T-cell (primary cell): ENCODE results near the gene EID3. TPM values are rescaled to one million over a fixed set of nuclear protein-coding genes. Genes with fewer than 3 reads are reported as not detected.

Experiments used
- ATAC-seq, 4 experiments: fragments of 200-7000 bp in 3 of 4; fragments of 150-1000 bp in 1 of 4; cut with Tn5 transposase; replicated peaks in 1 of 4; 1 replicate in 3 of 4; 2 replicates in 1 of 4; pipeline ENCODE4 v1.10.0; 2021; ENCODE audit warnings: moderate library complexity in 3 of 4, mild to moderate bottlenecking in 2 of 4, moderate number of reproducible peaks in 1 of 4
- CTCF ChIA-PET, 2 donors: fragments of 300-600 bp; sonication (Branson Sonifier 250); formaldehyde crosslinking; loops; one replicate each; lab custom pipeline; 2022; ENCODE audit warnings: antibody characterized with exemption in 2 of 2; lab: Charles Lee
- POLR2A ChIA-PET, 2 donors: fragments of 300-600 bp; sonication (Branson Sonifier 250); formaldehyde crosslinking; loops; one replicate each; lab custom pipeline; 2022; ENCODE audit warnings: antibody characterized with exemption in 2 of 2; lab: Charles Lee
- DNase-seq, 35 experiments: peaks; one replicate each; pipeline versions ENCODE4 v3.0.0 to v3.0.0-alpha.2; 2013 to 2023
- H3K27ac ChIP-seq: one replicate; pipeline ENCODE4 v1.5.1; 2013; ENCODE audit warnings: low read length
- H3K27me3 ChIP-seq, 2 experiments: replicated peaks in 1 of 2; 1 replicate in 1 of 2; 2 replicates in 1 of 2; pipeline versions ENCODE4 v1.6.1 to v1.7.0; 2013; ENCODE audit warnings: low read length in 1 of 2, mixed read lengths in 1 of 2; ENCODE audit not compliant: control insufficient read depth in 2 of 2, insufficient read depth in 2 of 2; ENCODE audit errors: extremely low read depth in 1 of 2
- H3K36me3 ChIP-seq, 2 donors: 1 replicate in 1 of 2; 2 replicates in 1 of 2; pipeline versions ENCODE4 v1.6.1 to v1.7.0; 2013; ENCODE audit warnings: low read length in 1 of 2; ENCODE audit not compliant: control insufficient read depth in 2 of 2, insufficient read depth in 1 of 2; ENCODE audit errors: extremely low read depth in 1 of 2
- H3K4me1 ChIP-seq, 2 experiments: 1 replicate in 1 of 2; 2 replicates in 1 of 2; pipeline versions ENCODE4 v1.6.1 to v1.7.0; 2013; ENCODE audit warnings: low read length in 2 of 2, mixed read lengths in 1 of 2; ENCODE audit not compliant: insufficient read depth in 2 of 2, control insufficient read depth in 1 of 2; ENCODE audit errors: extremely low read depth in 1 of 2
- H3K4me3 ChIP-seq, 2 donors: 1 replicate in 1 of 2; 2 replicates in 1 of 2; pipeline versions ENCODE4 v1.5.1 to v1.7.0; 2013; ENCODE audit warnings: mild to moderate bottlenecking in 2 of 2, low read length in 1 of 2, moderate library complexity in 1 of 2; ENCODE audit not compliant: control insufficient read depth in 1 of 2; ENCODE audit errors: extremely low read depth in 1 of 2
- H3K9me3 ChIP-seq: 2 replicates; pipeline ENCODE4 v1.7.0; 2013
- H3K27ac Mint-ChIP-seq, 2 donors: one replicate each; pipeline ENCODE4 v1.8.0; 2020 to 2021; ENCODE audit warnings: mild to moderate bottlenecking in 2 of 2, mixed read lengths in 2 of 2
- H3K27me3 Mint-ChIP-seq, 2 donors: one replicate each; pipeline ENCODE4 v1.8.0; 2021 to 2022; ENCODE audit warnings: mixed read lengths in 2 of 2
- H3K36me3 Mint-ChIP-seq: one replicate; pipeline ENCODE4 v1.8.0; 2021; ENCODE audit warnings: mixed read lengths
- H3K4me1 Mint-ChIP-seq, 3 donors: one replicate each; pipeline ENCODE4 v1.8.0; 2020 to 2022; ENCODE audit warnings: mixed read lengths in 3 of 3, mild to moderate bottlenecking in 1 of 3
- H3K4me3 Mint-ChIP-seq, 3 donors: one replicate each; pipeline ENCODE4 v1.8.0; 2020 to 2022; ENCODE audit warnings: mild to moderate bottlenecking in 3 of 3, mixed read lengths in 3 of 3, moderate library complexity in 3 of 3
- H3K9me3 Mint-ChIP-seq, 3 donors: one replicate each; pipeline ENCODE4 v1.8.0; 2020 to 2022; ENCODE audit warnings: mixed read lengths in 3 of 3
- WGBS: methylation state at CpG from one replicate; pipeline ENCODE4 v1.1.5; 2013; ENCODE audit warnings: missing lambda C conversion rate; ENCODE audit not compliant: insufficient coverage; 5-methylcytosine and 5-hydroxymethylcytosine counted together
- total RNA-seq, 35 experiments: library from RNA in 6 of 35; stranded (reverse) in 6 of 35; fragments of 120-200 nt in 1 of 35; gene quantifications; one replicate each; pipeline versions ENCODE4 v1.2.1 to v1.2.4 and lab custom pipeline; 2013 to 2026

EID3 gene
- total RNA-seq, 5 donors from 2014 or later (not counting 1 experiment from before 2014, with no cell fraction given): 5.6 to 13.0 (median 6.0) TPM

DNA sequence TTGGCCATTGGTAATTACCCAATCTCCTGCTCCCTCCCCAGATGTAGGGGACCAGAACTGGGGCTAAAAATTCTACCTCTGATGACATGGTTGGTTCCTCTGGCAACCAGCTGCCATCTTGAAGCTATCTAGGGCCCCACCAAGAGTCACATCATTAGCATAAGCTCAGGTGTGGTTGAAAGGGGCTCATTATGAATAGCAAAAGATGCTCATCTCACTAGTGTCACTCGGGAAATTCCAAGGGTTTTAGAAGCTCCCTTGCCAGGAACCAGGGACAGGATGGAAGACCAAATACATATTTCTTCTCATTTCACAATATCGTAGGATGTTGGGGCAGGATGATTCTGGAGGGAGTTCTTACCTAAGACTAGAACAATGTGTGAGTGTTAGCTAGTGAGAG is 38.6 kb downstream of the EID3 start:
- Histone ChIP-seq H3K9me3 (no peaks in the 10 kb centered on the region), H3K36me3 (peaks cover 12 to 50% of the 10 kb centered on the region in 2 donors), H3K4me1 (no peaks in the 10 kb centered on the region), H3K4me3 (no peak overlapping the region), H3K27me3 (no peaks in the 10 kb centered on the region), H3K27ac (no peak overlapping the region)
- CTCF ChIA-PET: interaction anchor here (0.7 to 2.8 kb wide), 2 partner anchors 17 to 602 kb away, joined by 3 to 8 read pairs; no protein-coding TSS in a partner anchor
- no peaks in the 10 kb centered on the region for H3K27me3 Mint-ChIP-seq
- H3K27ac Mint-ChIP-seq: no peak overlapping the region
- no CpG with 5 or more reads among the region's 2 CpGs for WGBS
- no peak overlapping the region for H3K4me3 Mint-ChIP-seq
- DNase-seq (no peak), ATAC-seq (no peak)
- no peaks in the 10 kb centered on the region for H3K4me1 Mint-ChIP-seq
- H3K9me3 Mint-ChIP-seq: no peaks in the 10 kb centered on the region
- H3K36me3 Mint-ChIP-seq: peaks cover 45% of the 10 kb centered on the region
- POLR2A ChIA-PET: interaction anchor here in 1 of 2 donors (0.6 kb wide), 1 partner anchor 130 kb away, joined by 5 read pairs; no protein-coding TSS in a partner anchor

GRCh38 chr12:104342635-104343249 is 39.2 kb downstream of the EID3 start:
- no peaks in the 10 kb centered on the region for H3K9me3 Mint-ChIP-seq
- no peak overlapping the region for H3K4me3 Mint-ChIP-seq
- no peaks in the 10 kb centered on the region for H3K27me3 Mint-ChIP-seq
- peaks cover 12 to 50% of the 10 kb centered on the region in 2 donors for H3K36me3 ChIP-seq
- DNase-seq (no peak), ATAC-seq (no peak)
- CTCF ChIA-PET: no interaction called here
- no peak overlapping the region for H3K27ac Mint-ChIP-seq
- POLR2A ChIA-PET: interaction anchor here in 1 of 2 donors (0.6 kb wide), 1 partner anchor 131 kb away, joined by 5 read pairs; no protein-coding TSS in a partner anchor
- peaks cover 51% of the 10 kb centered on the region for H3K36me3 Mint-ChIP-seq
- H3K4me1 Mint-ChIP-seq: no peaks in the 10 kb centered on the region
- H3K27ac ChIP-seq: no peak overlapping the region
- no peaks in the 10 kb centered on the region for H3K9me3 ChIP-seq
- 95% methylated on average over 11 of the region's 12 CpGs for WGBS
- H3K27me3 ChIP-seq: no peaks in the 10 kb centered on the region
- H3K4me1 ChIP-seq: no peaks in the 10 kb centered on the region
- no peak overlapping the region for H3K4me3 ChIP-seq

GRCh38 chr12:104344682-104345081 is 41.1 kb downstream of the EID3 start:
- DNase-seq (no peak), ATAC-seq (no peak)
- Mint-ChIP-seq H3K9me3 (no peaks in the 10 kb centered on the region), H3K27ac (no peak overlapping the region), H3K4me1 (no peaks in the 10 kb centered on the region), H3K4me3 (no peak overlapping the region), H3K27me3 (no peaks in the 10 kb centered on the region), H3K36me3 (peaks cover 58% of the 10 kb centered on the region)
- H3K4me1 ChIP-seq: no peaks in the 10 kb centered on the region
- H3K27ac ChIP-seq: no peak overlapping the region
- ChIA-PET CTCF (no interaction called here), POLR2A (interaction anchor here in 1 of 2 donors (0.6 kb wide), 1 partner anchor 69 kb away, joined by 3 read pairs; no protein-coding TSS in a partner anchor)
- no peaks in the 10 kb centered on the region for H3K27me3 ChIP-seq
- no peak overlapping the region for H3K4me3 ChIP-seq
- H3K36me3 ChIP-seq: peaks cover 17 to 58% of the 10 kb centered on the region in 2 donors
- no CpG with 5 or more reads among the region's 2 CpGs for WGBS
- H3K9me3 ChIP-seq: no peaks in the 10 kb centered on the region

DNA sequence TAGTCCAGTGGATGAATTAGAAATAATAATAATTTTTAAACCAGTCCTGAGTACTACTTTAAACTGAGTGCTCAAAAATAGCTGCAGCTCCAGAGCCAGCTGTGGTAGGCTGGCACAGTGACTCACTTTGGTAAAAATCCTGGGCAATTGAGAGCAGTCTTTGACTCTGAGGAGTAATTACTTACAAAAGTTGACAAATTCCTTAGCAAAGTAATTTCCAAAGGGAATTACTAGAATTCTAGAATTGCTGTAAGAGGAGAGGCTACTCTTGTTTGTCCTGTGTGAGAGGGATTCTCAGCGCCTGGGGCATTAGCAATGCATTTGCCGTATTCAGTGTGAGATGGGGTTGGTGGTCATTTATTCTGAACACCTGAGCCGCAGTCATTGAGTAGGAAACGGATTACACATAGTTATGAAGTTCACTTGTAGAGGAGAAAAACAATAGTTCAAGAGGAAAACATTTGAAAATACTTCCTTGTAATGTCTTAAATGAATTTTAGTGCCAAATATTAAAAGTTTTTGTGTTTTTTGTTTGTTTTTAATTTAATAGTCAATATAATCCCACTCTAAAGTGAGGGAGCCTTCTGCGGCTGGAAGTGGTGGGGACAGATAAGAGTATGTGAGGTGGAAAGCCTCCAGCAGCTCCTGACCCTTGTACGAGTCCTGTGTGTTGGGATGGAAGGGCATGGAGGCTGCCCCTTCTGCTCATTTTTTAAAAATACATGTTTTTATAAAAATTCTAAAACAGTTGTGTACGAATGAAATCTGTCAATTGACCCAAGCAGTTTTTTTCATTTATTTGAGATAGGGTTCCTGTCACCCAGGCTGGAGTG is 41.9 kb downstream of the EID3 start:
- Histone ChIP-seq H3K36me3 (peaks cover 14 to 55% of the 10 kb centered on the region in 2 donors), H3K4me3 (no peak overlapping the region), H3K9me3 (no peaks in the 10 kb centered on the region), H3K4me1 (no peaks in the 10 kb centered on the region), H3K27ac (no peak overlapping the region), H3K27me3 (no peaks in the 10 kb centered on the region)
- ATAC-seq (no peak), DNase-seq (no peak)
- POLR2A ChIA-PET: interaction anchor here in 1 of 2 donors (0.5 kb wide), 1 partner anchor 492 kb away, joined by 3 read pairs; no protein-coding TSS in a partner anchor
- no peak overlapping the region for H3K4me3 Mint-ChIP-seq
- H3K36me3 Mint-ChIP-seq: peaks cover 53% of the 10 kb centered on the region
- no peak overlapping the region for H3K27ac Mint-ChIP-seq
- CTCF ChIA-PET: no interaction called here
- H3K27me3 Mint-ChIP-seq: no peaks in the 10 kb centered on the region
- WGBS: 100% methylated on average over 4 of the region's 7 CpGs
- no peaks in the 10 kb centered on the region for H3K9me3 Mint-ChIP-seq
- H3K4me1 Mint-ChIP-seq: no peaks in the 10 kb centered on the region

DNA sequence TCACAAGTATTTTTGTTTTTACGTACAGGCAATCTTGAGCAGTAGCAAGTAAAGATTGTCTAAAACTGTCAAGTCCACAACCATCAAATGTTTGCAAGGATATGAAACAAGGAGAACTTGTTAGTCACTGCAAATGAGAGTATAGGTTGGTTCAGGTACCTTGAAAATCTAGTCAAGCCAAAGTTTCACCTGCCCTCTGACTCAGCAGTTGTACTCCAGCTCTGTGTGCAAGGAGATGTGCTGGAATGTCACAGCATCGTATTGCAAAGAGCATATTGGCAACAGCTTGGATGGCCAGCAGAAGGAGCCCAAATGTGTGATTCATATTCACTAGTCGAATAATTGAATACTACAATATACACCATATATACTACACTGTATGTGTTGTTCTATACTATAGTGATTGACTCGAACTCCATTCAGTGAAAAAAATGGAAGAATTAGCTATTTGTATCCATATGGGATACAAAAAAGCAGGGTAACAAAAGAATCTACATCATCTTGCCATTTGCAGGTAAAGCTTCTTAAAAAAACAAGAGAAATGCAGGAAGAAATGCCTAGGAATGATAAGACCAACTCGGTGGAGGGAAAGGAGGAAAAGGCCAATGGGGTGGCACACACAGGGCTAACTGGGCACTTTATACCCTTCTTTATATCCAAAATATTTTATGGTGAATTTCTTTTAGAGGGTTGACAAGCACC is 44.0 kb downstream of the EID3 start:
- Histone ChIP-seq H3K27ac (no peak overlapping the region), H3K4me3 (no peak overlapping the region), H3K27me3 (no peaks in the 10 kb centered on the region), H3K36me3 (peaks cover 19 to 45% of the 10 kb centered on the region in 2 donors), H3K9me3 (no peaks in the 10 kb centered on the region), H3K4me1 (no peaks in the 10 kb centered on the region)
- H3K9me3 Mint-ChIP-seq: no peaks in the 10 kb centered on the region
- DNase-seq (no peak), ATAC-seq (no peak)
- no peaks in the 10 kb centered on the region for H3K4me1 Mint-ChIP-seq
- H3K27ac Mint-ChIP-seq: no peak overlapping the region
- no CpG with 5 or more reads among the region's 5 CpGs for WGBS
- no peak overlapping the region for H3K4me3 Mint-ChIP-seq
- CTCF ChIA-PET: no interaction called here
- H3K36me3 Mint-ChIP-seq: peaks cover 46% of the 10 kb centered on the region
- H3K27me3 Mint-ChIP-seq: no peaks in the 10 kb centered on the region
- POLR2A ChIA-PET: no interaction called here

DNA sequence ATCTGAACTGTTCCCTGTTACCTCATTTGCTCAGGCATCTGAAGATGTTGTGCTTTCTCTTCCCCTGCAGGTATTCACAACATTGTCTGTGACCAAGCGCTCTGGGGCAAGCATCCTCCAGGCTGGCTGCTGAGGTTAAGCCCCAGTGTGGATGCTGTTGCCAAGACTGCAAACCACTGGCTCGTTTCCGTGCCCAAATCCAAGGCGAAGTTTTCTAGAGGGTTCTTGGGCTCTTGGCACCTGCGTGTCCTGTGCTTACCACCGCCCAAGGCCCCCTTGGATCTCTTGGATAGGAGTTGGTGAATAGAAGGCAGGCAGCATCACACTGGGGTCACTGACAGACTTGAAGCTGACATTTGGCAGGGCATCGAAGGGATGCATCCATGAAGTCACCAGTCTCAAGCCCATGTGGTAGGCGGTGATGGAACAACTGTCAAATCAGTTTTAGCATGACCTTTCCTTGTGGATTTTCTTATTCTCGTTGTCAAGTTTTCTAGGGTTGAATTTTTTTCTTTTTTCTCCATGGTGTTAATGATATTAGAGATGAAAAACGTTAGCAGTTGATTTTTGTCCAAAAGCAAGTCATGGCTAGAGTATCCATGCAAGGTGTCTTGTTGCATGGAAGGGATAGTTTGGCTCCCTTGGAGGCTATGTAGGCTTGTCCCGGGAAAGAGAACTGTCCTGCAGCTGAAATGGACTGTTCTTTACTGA is 44.9 kb downstream of the EID3 start:
- 97% methylated on average over 9 of the region's 11 CpGs for WGBS
- H3K4me1 ChIP-seq: no peaks in the 10 kb centered on the region
- ChIA-PET POLR2A (no interaction called here), CTCF (no interaction called here)
- H3K4me3 Mint-ChIP-seq: no peak overlapping the region
- peaks cover 19 to 41% of the 10 kb centered on the region in 2 donors for H3K36me3 ChIP-seq
- H3K9me3 ChIP-seq: no peaks in the 10 kb centered on the region
- no peak for DNase-seq
- H3K27ac Mint-ChIP-seq: no peak overlapping the region
- no peaks in the 10 kb centered on the region for H3K27me3 Mint-ChIP-seq
- H3K27me3 ChIP-seq: no peaks in the 10 kb centered on the region
- no peak for ATAC-seq
- no peaks in the 10 kb centered on the region for H3K9me3 Mint-ChIP-seq
- H3K4me3 ChIP-seq: no peak overlapping the region
- H3K36me3 Mint-ChIP-seq: peaks cover 41% of the 10 kb centered on the region
- no peaks in the 10 kb centered on the region for H3K4me1 Mint-ChIP-seq
- H3K27ac ChIP-seq: no peak overlapping the region
